Uterus (tissue), 4 donors: ENCODE measurements around the gene DLEU7. TPM values are rescaled to one million over a fixed set of nuclear protein-coding genes. Genes with fewer than 3 reads are reported as not detected.

ENCODE experiments used
- DNase-seq, 2 donors: peaks; one replicate each; pipeline ENCODE4 v3.0.0-alpha.2; 2019 to 2020
- H3K27ac ChIP-seq, 2 donors: fragments of 200-600 bp; sonication (generic); 1 replicate in 1 of 2; 2 replicates in 1 of 2; pipeline ENCODE4 v1.5.1; 2016 to 2018
- H3K27me3 ChIP-seq, 2 donors: fragments of 200-600 bp; sonication (generic); one replicate each; pipeline ENCODE4 v1.5.1; 2018 to 2019; ENCODE audit warnings: control low read depth in 1 of 2
- H3K36me3 ChIP-seq, 2 donors: fragments of 200-600 bp; sonication (generic); one replicate each; pipeline ENCODE4 v1.5.1; 2019; ENCODE audit warnings: control low read depth in 1 of 2
- H3K4me1 ChIP-seq, 2 donors: fragments of 200-600 bp; sonication (generic); one replicate each; pipeline ENCODE4 v1.5.1; 2018 to 2019; ENCODE audit warnings: control low read depth in 1 of 2
- H3K4me3 ChIP-seq, 2 donors: fragments of 200-600 bp; sonication (generic); 1 replicate in 1 of 2; 2 replicates in 1 of 2; pipeline ENCODE4 v1.5.1; 2018 to 2019; ENCODE audit warnings: mild to moderate bottlenecking in 1 of 2
- H3K9me3 ChIP-seq, 2 donors: fragments of 200-600 bp; sonication (generic); one replicate each; pipeline ENCODE4 v1.5.1; 2019; ENCODE audit warnings: control low read depth in 1 of 2
- POLR2A ChIP-seq, 2 donors: fragments of 450-650 bp; IDR thresholded peaks; one replicate each; pipeline ENCODE4 v1.6.1; 2016; ENCODE audit warnings: antibody characterized with exemption in 2 of 2, mild to moderate bottlenecking in 1 of 2, moderate library complexity in 1 of 2
- intact Hi-C: fragments of 100-400 bp; cut with DNase I; formaldehyde crosslinking; loops from one replicate; pipeline ENCODE4 v1.15.1; 2023; ENCODE audit warnings: low total_unique reads
- total RNA-seq, 4 donors: library from RNA; depleted of rRNA in 3 of 4; stranded (reverse); fragments of >200 nt in 3 of 4; gene quantifications; one replicate each; pipeline versions ENCODE4 v1.1.0 to v1.2.4, GENCODE V29; 2014 to 2023
- TF ChIP-seq, protein P1 (sequence below), 4 experiments: fragments of 200-600 bp in 2 of 4; fragments of 450-650 bp in 2 of 4; sonication (generic) in 2 of 4; IDR thresholded peaks; one replicate each; pipeline ENCODE4 v1.5.1; 2016 to 2019; ENCODE audit warnings: antibody characterized with exemption in 4 of 4, mild to moderate bottlenecking in 2 of 4, moderate library complexity in 1 of 4
- donor health status: DM: yes; HTN: yes; CAD: no.

The DLEU7 gene
- total RNA-seq, 4 donors from 2014 or later, result not detected

DNA sequence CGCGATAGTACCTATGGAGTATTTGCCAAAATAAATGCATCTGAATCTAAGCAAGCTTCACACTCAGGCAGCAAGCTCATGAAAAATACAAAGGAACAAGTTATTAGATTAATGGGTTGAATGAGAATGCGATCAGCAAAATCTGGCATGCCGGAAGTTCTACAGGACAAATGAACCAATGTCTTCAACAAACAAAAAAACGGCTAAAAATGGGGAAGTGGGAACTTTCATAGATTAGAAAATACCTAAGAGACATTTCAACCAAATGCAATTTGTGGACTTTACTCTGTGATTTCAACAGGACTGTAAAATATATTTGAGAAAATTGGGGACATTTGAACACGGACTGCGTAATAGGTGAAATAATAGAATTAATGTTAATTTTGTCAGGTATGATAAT, 43.7 kb upstream of the DLEU7 start:
- no peaks in the 10 kb centered on the region for H3K27me3 ChIP-seq
- no peaks in the 10 kb centered on the region for H3K9me3 ChIP-seq
- intact Hi-C loops, result no loop called here
- no peak overlapping the region for H3K4me3 ChIP-seq
- DNase-seq, result no peak
- no peak overlapping the region for H3K27ac ChIP-seq
- no peaks in the 10 kb centered on the region for H3K36me3 ChIP-seq
- H3K4me1 ChIP-seq, result no peaks in the 10 kb centered on the region
- no peak for TF ChIP-seq POLR2A (IDR thresholded peaks at IDR 0.05)
- TF ChIP-seq, protein P1, sequence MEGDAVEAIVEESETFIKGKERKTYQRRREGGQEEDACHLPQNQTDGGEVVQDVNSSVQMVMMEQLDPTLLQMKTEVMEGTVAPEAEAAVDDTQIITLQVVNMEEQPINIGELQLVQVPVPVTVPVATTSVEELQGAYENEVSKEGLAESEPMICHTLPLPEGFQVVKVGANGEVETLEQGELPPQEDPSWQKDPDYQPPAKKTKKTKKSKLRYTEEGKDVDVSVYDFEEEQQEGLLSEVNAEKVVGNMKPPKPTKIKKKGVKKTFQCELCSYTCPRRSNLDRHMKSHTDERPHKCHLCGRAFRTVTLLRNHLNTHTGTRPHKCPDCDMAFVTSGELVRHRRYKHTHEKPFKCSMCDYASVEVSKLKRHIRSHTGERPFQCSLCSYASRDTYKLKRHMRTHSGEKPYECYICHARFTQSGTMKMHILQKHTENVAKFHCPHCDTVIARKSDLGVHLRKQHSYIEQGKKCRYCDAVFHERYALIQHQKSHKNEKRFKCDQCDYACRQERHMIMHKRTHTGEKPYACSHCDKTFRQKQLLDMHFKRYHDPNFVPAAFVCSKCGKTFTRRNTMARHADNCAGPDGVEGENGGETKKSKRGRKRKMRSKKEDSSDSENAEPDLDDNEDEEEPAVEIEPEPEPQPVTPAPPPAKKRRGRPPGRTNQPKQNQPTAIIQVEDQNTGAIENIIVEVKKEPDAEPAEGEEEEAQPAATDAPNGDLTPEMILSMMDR (IDR thresholded peaks at IDR 0.05), result no peak

DNA sequence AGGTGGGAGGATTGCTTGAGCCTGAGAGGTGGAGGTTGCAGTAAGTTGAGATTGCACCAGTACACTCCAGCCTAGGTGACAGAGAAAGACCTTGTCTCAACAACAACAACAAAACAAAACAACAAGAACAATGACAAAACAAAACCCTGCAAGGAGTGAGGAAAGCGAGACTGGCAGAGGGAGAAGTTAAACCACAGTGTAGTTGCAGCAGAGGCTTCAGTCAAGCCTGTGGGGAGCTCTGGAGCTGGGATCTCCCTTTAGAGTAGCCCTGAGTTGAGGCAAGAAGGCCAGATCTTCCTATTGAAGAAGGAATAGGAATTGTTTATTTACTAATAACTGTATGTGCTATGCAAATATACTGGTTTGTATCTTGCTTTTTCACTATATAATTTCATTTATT, 40.8 kb upstream of the DLEU7 start:
- Histone ChIP-seq H3K4me3 (no peak overlapping the region), H3K4me1 (no peaks in the 10 kb centered on the region), H3K36me3 (no peaks in the 10 kb centered on the region), H3K27ac (no peak overlapping the region), H3K27me3 (no peaks in the 10 kb centered on the region), H3K9me3 (no peaks in the 10 kb centered on the region)
- TF ChIP-seq, protein P1 (IDR thresholded peaks at IDR 0.05), result no peak
- DNase-seq, result no peak
- intact Hi-C loops, result no loop called here

DNA sequence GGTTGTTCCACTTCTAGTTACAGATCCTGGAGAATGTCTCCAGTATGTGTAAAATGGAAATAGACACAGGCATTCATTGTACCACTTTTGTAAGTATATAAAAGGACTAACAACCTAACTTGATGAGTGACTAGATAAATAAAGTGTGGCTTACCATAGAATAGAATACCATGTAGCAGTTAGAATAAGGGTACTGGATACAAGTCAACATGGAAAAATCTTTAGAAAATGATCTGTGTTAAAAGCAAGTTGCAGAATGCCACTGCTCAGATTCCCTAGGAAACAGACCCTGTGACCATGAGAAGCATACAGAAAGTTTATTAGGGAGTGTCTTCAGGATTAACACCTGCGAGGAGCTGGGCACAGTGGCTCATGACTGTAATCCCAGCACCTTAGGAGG, 40.2 kb upstream of the DLEU7 start:
- Histone ChIP-seq H3K9me3 (no peaks in the 10 kb centered on the region), H3K27ac (no peak overlapping the region), H3K27me3 (no peaks in the 10 kb centered on the region), H3K4me1 (no peaks in the 10 kb centered on the region), H3K36me3 (no peaks in the 10 kb centered on the region), H3K4me3 (no peak overlapping the region)
- TF ChIP-seq, protein P1 (IDR thresholded peaks at IDR 0.05), result no peak
- TF ChIP-seq POLR2A (IDR thresholded peaks at IDR 0.05), result no peak
- no peak for DNase-seq
- intact Hi-C loops, result no loop called here

DNA sequence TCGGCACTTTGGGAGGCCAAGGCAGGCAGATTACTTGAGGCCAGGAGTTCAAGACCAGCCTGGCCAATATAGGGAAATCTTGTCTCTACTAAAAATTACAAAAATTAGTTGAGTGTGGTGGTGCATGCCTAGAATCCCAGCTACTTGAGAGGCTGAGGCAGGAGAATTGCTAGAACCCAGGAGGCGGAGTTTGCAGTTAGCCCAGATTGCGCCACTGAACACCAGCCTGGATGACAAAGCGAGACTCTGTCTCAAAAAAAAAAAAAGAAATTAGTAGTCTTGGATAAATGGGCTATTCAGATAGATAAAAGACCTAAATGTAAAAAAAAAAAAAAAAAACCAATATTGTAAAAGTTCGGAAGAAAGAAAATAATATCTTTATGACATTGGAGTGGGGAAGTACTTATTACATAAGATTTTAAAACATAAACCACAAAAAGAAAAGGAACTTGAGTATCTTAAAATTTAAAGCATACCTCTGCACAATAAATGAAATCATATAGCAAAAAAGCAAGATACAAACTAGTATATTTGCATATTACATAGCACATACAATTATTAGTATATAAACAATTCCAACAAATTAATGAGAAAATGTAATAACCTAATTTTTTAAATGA, 39.4 kb upstream of the DLEU7 start:
- intact Hi-C loops, result no loop called here
- Histone ChIP-seq H3K27ac (no peak overlapping the region), H3K4me1 (no peaks in the 10 kb centered on the region), H3K4me3 (no peak overlapping the region), H3K27me3 (no peaks in the 10 kb centered on the region), H3K36me3 (no peaks in the 10 kb centered on the region), H3K9me3 (no peaks in the 10 kb centered on the region)
- no peak for DNase-seq
- TF ChIP-seq POLR2A (IDR thresholded peaks at IDR 0.05), result no peak
- TF ChIP-seq, protein P1 (IDR thresholded peaks at IDR 0.05), result no peak

DNA sequence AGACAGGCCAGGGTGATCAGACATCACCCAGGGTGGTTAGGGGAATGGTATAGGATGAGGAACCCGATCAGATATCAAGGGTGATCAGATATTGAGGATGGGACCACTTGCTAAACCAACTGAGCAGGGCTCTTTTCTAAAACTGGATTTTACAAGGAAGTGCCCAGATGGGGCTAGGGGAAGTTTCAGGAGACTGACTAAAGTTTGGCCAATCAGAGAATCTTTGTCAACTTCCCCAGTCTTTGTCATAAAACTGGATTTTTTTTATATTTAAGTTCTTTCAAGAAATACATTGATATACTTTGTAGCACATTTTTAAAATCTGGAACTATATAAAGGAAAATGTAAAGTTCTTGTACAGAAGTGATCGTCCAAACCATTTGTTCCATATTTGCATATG, 30.5 kb upstream of the DLEU7 start:
- no peak overlapping the region for H3K4me3 ChIP-seq
- no peaks in the 10 kb centered on the region for H3K27me3 ChIP-seq
- H3K36me3 ChIP-seq, result no peaks in the 10 kb centered on the region
- TF ChIP-seq POLR2A (IDR thresholded peaks at IDR 0.05), result no peak
- TF ChIP-seq, protein P1 (IDR thresholded peaks at IDR 0.05), result no peak
- no peak for DNase-seq
- H3K9me3 ChIP-seq, result no peaks in the 10 kb centered on the region
- intact Hi-C loops, result no loop called here
- no peaks in the 10 kb centered on the region for H3K4me1 ChIP-seq
- no peak overlapping the region for H3K27ac ChIP-seq
